SH-SY5Y (cell line): ENCODE results near the gene BACE1.

Experiments used
- GATA2 ChIP-seq: IDR thresholded peaks from 2 replicates; pipeline ENCODE4 v1.6.1; 2011; ENCODE audit warnings: mild to moderate bottlenecking, low read depth, low read length
- GATA3 ChIP-seq: IDR thresholded peaks from 2 replicates; pipeline ENCODE4 v1.6.1; 2011; ENCODE audit warnings: low read depth, mild to moderate bottlenecking, low read length, moderate library complexity

DNA sequence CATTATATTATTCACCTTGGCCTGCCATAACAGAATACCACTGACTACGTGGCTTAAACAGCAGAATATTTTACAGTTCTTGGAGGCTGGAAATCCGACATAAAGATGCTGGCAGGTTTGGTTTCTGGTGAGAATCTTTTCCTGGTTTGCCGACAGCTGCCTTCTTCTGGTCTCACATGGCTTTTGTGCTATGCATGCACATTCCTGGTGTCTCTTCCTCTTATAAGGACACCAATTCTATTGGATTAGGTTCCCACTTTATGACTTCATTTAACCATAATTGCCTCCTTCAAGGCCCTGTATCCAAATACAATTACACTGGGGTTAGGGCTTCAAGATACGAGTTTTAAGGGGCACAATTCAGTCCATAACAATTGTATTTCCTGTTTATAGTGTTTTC is 66.5 kb downstream of the BACE1 start:
- TF ChIP-seq GATA2 (no peak), GATA3 (no peak)
